AG04449 (cell line): ENCODE data around the gene EMSY.

ENCODE experiments used
- CTCF ChIA-PET: fragments of 350-600 bp; formaldehyde crosslinking; extraction: SDS; loops from one replicate; lab custom pipeline; 2021; ENCODE audit warnings: antibody characterized with exemption; lab: Yijun Ruan, JAX
- POLR2A ChIA-PET: fragments of 400-600, 350-600 bp; formaldehyde crosslinking; extraction: SDS; loops from one replicate; lab custom pipeline; 2020; ENCODE audit warnings: antibody characterized with exemption, inconsistent platforms; lab: Yijun Ruan, JAX
- DNase-seq: peaks from one replicate; pipeline ENCODE4 v3.0.0-alpha.2; 2010; ENCODE audit warnings: low read depth, low spot score
- H3K4me3 ChIP-seq: 2 replicates; pipeline ENCODE4 v1.5.1; 2011; ENCODE audit warnings: low read depth, mild to moderate bottlenecking, control low read depth, low read length
- CTCF ChIP-seq: IDR thresholded peaks from one replicate; pipeline ENCODE4 v1.5.1; 2011; ENCODE audit warnings: mild to moderate bottlenecking, moderate library complexity, low read length, control low read depth, inconsistent platforms; ENCODE audit not compliant: insufficient read depth; ENCODE audit errors: missing control alignments

The EMSY gene

GRCh38 chr11:76426660-76427059 is 18.2 kb upstream of the EMSY start:
- no peak for TF ChIP-seq CTCF
- no peak for DNase-seq
- ChIA-PET CTCF (no interaction called here), POLR2A (no interaction called here)
- H3K4me3 ChIP-seq: no peak overlapping the region

GRCh38 chr11:76436020-76436419 is 8.8 kb upstream of the EMSY start:
- ChIA-PET POLR2A (no interaction called here), CTCF (no interaction called here)
- DNase-seq: no peak

GRCh38 chr11:76443268-76443980 is 1.4 kb upstream of the EMSY start:
- peak overlapping the region; percentile 97 for H3K4me3 ChIP-seq
- TF ChIP-seq CTCF: no peak
- ChIA-PET CTCF (interaction anchor here (1.2 to 1.3 kb wide), 2 partner anchors 16 to 236 kb away, joined by 4 read pairs; no protein-coding TSS in a partner anchor), POLR2A (no interaction called here)
- no peak for DNase-seq

More at GRCh38 chr11:76436020-76436419, 8.8 kb upstream of the EMSY start:
- no peak for TF ChIP-seq CTCF
- no peak overlapping the region for H3K4me3 ChIP-seq

GRCh38 chr11:76444065-76444383 is 794 bp upstream of the EMSY start:
- ChIA-PET POLR2A (no interaction called here), CTCF (no interaction called here)

GRCh38 chr11:76445121-76446084 is 585 bp downstream of the EMSY start:
- TF ChIP-seq CTCF: peak; percentile 16
- ChIA-PET CTCF (interaction anchor here (0.7 to 1.6 kb wide), 7 partner anchors 8 to 353 kb away, joined by 3 to 6 read pairs (median 3); no protein-coding TSS in a partner anchor), POLR2A (interaction anchor here (0.6 kb wide), 1 partner anchor 213 kb away, joined by 3 read pairs; no protein-coding TSS in a partner anchor)
- DNase-seq: peak; percentile 49
- peak overlapping the region; percentile 97 for H3K4me3 ChIP-seq

More at GRCh38 chr11:76444065-76444383, 794 bp upstream of the EMSY start:
- H3K4me3 ChIP-seq: peak overlapping the region; percentile 97
- TF ChIP-seq CTCF: no peak
- no peak for DNase-seq

- CTCF ChIA-PET: interaction anchor here (1.2 kb wide), 1 partner anchor 29 kb away, joined by 3 read pairs; no protein-coding TSS in a partner anchor
- DNase-seq: no peak
- TF ChIP-seq CTCF: no peak
- POLR2A ChIA-PET: no interaction called here
- no peak overlapping the region for H3K4me3 ChIP-seq
These were observed 3.7 kb downstream of the EMSY start for GRCh38 chr11:76448506-76448905.
